Liver (tissue), 2 donors: Measurements from ENCODE around the gene DCST2.

Experiments used
- MAX ChIP-seq: IDR thresholded peaks from 2 replicates; pipeline ENCODE4 v1.6.1; 2016; ENCODE audit warnings: antibody characterized with exemption
- SP1 ChIP-seq: IDR thresholded peaks from 2 replicates; pipeline ENCODE4 v1.6.1; 2018; ENCODE audit warnings: antibody characterized with exemption, mild to moderate bottlenecking
- donor health status: healthy.

GRCh38 chr1:155077758-155078445 is 44.3 kb upstream of the DCST2 start:
- TF ChIP-seq SP1 (no peak), MAX (no peak)
